Measurements from ENCODE around the gene ZNF184.
"Not testable (repeated sequence)": the region's sequence is repeated elsewhere in the genome, so short reads cannot be mapped to it uniquely, and the experiment has no call there.

DNA sequence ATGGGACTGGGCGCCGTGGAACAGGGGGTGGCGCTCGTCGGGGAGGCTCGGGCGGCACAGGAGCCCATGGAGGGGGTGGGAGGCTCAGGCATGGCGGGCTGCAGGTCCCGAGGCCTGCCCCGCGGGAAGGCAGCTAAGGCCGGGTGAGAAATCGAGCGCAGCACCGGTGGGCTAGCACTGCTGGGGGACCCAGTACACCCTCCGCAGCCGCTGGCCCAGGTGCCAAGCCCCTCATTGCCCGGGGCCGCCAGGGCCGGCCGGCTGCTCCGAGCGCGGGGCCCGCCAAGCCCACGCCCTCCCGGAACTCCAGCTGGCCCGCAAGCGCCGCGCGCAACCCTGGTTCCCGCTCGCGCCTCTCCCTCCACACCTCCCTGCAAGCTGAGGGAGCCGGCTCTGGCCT, 48.1 kb downstream of the ZNF184 start:
- TF ChIP-seq, protein P1, sequence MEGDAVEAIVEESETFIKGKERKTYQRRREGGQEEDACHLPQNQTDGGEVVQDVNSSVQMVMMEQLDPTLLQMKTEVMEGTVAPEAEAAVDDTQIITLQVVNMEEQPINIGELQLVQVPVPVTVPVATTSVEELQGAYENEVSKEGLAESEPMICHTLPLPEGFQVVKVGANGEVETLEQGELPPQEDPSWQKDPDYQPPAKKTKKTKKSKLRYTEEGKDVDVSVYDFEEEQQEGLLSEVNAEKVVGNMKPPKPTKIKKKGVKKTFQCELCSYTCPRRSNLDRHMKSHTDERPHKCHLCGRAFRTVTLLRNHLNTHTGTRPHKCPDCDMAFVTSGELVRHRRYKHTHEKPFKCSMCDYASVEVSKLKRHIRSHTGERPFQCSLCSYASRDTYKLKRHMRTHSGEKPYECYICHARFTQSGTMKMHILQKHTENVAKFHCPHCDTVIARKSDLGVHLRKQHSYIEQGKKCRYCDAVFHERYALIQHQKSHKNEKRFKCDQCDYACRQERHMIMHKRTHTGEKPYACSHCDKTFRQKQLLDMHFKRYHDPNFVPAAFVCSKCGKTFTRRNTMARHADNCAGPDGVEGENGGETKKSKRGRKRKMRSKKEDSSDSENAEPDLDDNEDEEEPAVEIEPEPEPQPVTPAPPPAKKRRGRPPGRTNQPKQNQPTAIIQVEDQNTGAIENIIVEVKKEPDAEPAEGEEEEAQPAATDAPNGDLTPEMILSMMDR (IDR thresholded peaks at IDR 0.05): not testable (repeated sequence)
- TF ChIP-seq ZNF232 (CRISPR knock-in tag; IDR thresholded peaks at IDR 0.05); NFYB (CRISPR knock-in tag; conservative IDR thresholded peaks at IDR 0.05; ENCODE audit: low read depth); SMAD3 (CRISPR knock-in tag; IDR thresholded peaks at IDR 0.05; ENCODE audit: borderline replicate concordance); IRF2 (CRISPR knock-in tag; IDR thresholded peaks at IDR 0.05; ENCODE audit: borderline replicate concordance, low read depth); NR3C1 (CRISPR knock-in tag; conservative IDR thresholded peaks at IDR 0.05; ENCODE audit: low read depth); TP53 (CRISPR knock-in tag; IDR thresholded peaks at IDR 0.05); TEAD1 (CRISPR knock-in tag; IDR thresholded peaks at IDR 0.05); SP1 (CRISPR knock-in tag; conservative IDR thresholded peaks at IDR 0.05): not testable (repeated sequence)
- TF ChIP-seq, protein P2, sequence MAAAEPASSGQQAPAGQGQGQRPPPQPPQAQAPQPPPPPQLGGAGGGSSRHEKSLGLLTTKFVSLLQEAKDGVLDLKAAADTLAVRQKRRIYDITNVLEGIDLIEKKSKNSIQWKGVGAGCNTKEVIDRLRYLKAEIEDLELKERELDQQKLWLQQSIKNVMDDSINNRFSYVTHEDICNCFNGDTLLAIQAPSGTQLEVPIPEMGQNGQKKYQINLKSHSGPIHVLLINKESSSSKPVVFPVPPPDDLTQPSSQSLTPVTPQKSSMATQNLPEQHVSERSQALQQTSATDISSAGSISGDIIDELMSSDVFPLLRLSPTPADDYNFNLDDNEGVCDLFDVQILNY (CRISPR knock-in tag; IDR thresholded peaks at IDR 0.05): not testable (repeated sequence)
- TF ChIP-seq, protein P3, sequence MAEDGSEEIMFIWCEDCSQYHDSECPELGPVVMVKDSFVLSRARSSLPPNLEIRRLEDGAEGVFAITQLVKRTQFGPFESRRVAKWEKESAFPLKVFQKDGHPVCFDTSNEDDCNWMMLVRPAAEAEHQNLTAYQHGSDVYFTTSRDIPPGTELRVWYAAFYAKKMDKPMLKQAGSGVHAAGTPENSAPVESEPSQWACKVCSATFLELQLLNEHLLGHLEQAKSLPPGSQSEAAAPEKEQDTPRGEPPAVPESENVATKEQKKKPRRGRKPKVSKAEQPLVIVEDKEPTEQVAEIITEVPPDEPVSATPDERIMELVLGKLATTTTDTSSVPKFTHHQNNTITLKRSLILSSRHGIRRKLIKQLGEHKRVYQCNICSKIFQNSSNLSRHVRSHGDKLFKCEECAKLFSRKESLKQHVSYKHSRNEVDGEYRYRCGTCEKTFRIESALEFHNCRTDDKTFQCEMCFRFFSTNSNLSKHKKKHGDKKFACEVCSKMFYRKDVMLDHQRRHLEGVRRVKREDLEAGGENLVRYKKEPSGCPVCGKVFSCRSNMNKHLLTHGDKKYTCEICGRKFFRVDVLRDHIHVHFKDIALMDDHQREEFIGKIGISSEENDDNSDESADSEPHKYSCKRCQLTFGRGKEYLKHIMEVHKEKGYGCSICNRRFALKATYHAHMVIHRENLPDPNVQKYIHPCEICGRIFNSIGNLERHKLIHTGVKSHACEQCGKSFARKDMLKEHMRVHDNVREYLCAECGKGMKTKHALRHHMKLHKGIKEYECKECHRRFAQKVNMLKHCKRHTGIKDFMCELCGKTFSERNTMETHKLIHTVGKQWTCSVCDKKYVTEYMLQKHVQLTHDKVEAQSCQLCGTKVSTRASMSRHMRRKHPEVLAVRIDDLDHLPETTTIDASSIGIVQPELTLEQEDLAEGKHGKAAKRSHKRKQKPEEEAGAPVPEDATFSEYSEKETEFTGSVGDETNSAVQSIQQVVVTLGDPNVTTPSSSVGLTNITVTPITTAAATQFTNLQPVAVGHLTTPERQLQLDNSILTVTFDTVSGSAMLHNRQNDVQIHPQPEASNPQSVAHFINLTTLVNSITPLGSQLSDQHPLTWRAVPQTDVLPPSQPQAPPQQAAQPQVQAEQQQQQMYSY (CRISPR knock-in tag; IDR thresholded peaks at IDR 0.05): not testable (repeated sequence)
